Smooth muscle cell of the brain vasculature (primary cell): ENCODE measurements around the gene PRICKLE1.

Experiments
- DNase-seq: peaks from one replicate; pipeline ENCODE4 v3.0.0-alpha.2; 2012; ENCODE audit warnings: low read depth, low spot score

The PRICKLE1 gene

GRCh38 chr12:42589465-42590329 is at the start of gene PRICKLE1:
PRICKLE1 (minus strand) TSS chr12:42589746; CDS start chr12:42472516, 117,230 bp downstream.
- DNase-seq = no peak

DNA sequence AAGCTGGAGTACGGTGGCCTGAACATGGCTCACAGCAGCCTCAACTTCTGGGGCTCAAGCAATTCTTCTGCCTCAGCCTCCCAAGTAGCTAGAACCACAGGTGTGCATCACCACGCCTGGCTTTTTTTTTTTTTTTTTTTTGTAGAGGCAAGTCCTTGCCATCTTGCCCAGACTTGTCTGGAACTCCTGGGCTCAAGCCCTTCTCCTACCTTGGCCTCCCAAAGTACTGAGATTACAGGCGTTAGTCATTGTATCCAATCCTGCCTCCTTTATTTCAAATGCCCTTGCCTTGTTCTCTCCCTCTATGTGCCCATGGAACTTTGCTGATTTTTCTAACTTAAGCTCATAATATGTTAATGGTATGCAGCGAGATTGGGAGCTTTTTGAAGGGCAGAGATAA is 49.2 kb upstream of the PRICKLE1 start:
- no peak for DNase-seq

DNA sequence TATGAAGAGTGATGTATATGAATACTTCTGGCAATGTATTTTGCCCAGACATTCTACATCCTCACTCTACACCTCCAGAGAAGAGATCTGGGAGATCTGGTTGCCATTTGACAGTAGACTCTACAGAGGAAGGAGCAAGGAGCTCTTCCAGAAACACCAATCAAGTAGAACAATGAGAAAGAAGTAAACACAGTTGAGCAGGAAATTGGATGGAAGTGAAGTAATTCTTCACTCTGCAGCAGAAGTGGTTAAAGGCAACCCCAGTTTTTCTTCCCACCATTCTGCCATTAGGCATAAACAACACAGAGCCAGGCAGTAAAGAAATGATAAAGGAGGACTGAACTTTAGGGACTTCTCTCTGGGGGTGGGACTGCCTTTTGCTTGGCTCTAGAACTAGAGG is 48.5 kb upstream of the PRICKLE1 start:
- DNase-seq = no peak

DNA sequence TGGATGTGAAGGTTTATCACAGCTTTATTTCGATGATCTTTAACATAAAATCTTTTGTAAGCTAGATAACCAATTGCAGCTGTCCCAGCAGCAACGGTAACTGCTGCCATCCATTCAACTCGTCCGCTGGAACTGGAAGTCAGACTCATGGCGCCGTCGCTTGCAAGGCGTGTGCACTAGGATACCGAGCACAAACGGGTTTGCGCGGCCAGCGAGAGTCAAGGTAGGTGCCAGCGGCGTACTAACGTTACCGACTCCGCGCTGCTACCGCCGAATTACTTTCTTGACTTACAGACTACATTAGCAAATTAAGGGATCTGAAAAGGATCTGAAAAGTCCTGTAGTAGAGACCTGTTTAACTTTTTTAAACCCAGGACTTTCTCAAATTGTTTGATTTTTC is 47.4 kb upstream of the PRICKLE1 start:
- no peak for DNase-seq

DNA sequence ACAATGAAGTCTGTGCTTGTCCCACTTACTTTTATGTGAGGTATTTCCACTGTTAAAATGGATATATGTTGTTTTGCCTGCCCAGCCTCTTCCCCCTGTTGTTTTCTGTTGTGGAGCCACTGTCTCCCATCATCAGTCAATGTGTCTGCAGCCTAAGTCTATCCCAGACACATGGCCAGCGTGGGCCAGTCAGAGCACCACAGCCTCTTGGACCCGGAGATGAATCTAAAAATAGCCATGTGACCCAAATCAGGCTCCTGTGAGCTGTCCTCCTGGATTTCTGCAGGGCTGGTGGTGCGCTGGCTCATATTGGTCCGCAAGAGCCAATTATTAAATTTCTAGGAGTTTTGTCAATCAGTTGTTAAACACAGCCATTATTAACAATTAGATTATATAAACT is 44.0 kb upstream of the PRICKLE1 start:
- no peak for DNase-seq

GRCh38 chr12:42631513-42631912 is 42.0 kb upstream of the PRICKLE1 start:
- no peak for DNase-seq

DNA sequence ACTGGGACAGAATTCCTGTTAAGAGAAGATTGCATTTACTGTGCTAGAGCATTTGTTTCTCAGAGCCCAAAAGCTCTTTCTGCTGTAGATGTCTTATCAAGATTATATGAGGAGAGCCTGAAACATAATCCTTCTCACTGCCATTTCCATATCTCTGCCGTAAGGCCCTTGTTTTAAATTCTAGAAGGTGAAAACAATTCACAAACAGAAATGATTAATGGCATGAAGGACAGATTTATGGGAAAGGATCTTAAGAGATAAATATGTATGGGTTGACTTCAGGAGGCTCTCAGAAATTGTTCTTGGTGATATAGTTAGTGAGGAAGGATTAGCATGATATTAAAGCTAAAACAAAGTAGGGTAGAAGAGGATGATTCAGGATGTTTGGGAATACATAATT is 40.8 kb upstream of the PRICKLE1 start:
- no peak for DNase-seq

- no peak for DNase-seq
Measured at GRCh38 chr12:42627151-42627550, 37.6 kb upstream of the PRICKLE1 start.

DNA sequence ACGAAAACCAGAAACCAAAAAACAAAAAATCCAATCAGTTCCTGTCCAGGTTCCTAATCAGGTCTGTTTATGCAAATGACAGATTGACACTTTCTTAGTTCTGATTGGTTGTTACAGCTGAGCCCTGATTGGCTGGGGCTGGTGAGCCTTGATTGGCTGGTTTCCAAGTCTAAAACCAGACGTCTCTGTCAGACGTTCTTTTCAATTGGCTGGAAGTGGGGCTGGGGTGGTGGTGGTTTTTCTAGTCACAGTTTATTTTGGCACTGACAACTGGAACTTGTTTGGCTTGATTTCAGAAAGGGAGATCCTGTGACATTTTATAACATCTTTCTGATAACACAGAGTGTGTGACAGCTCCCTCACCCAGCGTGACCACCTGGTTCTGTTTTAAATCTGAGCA is 36.1 kb upstream of the PRICKLE1 start:
- DNase-seq = no peak

GRCh38 chr12:42617622-42618021 is 28.1 kb upstream of the PRICKLE1 start:
- DNase-seq = no peak

GRCh38 chr12:42615006-42615405 is 25.5 kb upstream of the PRICKLE1 start:
- no peak for DNase-seq

GRCh38 chr12:42612231-42612613 is 22.7 kb upstream of the PRICKLE1 start:
- no peak for DNase-seq

GRCh38 chr12:42611571-42612230 is 22.2 kb upstream of the PRICKLE1 start:
- DNase-seq = no peak

DNA sequence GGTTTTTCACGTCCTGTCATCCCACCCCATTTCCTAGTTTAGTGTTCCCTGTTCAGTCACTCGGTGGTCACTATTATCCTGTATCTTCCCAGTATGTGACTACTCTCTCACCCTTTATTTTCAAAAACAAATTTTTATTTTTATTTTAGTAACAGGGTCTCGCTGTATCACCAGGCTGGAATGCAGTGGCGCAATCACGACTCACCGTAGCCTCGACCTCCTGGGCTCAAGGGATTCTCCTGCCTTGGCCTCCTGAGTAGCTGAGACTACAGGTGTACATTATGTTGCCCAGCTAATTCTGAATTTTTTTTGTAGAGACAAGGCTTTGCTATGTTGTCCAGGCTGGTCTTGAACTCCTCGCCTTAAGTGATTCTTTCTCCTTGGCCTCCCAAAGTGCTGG is 20.1 kb upstream of the PRICKLE1 start:
- DNase-seq = no peak

GRCh38 chr12:42608196-42608825 is 18.8 kb upstream of the PRICKLE1 start:
- DNase-seq = no peak

- DNase-seq = no peak
Measured at GRCh38 chr12:42607584-42608058, 18.1 kb upstream of the PRICKLE1 start.

DNA sequence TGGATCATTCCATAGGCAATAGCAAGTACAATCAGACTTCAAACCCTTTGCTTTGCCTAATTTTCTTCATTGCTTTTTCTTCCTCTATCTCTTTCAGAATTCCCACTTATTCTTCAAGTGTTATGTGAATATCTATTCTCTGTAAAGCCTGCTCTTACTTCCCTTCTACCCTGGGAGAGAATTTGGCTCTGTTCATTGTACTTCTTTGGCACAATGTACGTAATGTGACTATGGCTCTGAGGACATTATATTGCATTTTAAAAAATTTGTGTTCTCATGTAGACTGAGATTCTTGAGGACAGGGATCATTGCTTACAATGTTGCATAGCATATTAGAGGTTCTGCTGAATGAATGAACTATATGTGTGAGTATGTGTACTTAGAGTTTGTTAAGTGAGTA is 16.9 kb upstream of the PRICKLE1 start:
- DNase-seq = no peak

GRCh38 chr12:42605685-42606084 is 16.1 kb upstream of the PRICKLE1 start:
- DNase-seq = no peak

GRCh38 chr12:42603246-42603990 is 13.9 kb upstream of the PRICKLE1 start:
- DNase-seq = no peak

GRCh38 chr12:42593874-42594273 is 4.3 kb upstream of the PRICKLE1 start:
- DNase-seq = no peak

- no peak for DNase-seq
Measured at GRCh38 chr12:42590330-42590934, 886 bp upstream of the PRICKLE1 start.
